NT2/D1 (cell line): Measurements from ENCODE around the gene HYOU1.

Source experiments
- YY1 ChIP-seq: IDR thresholded peaks from 2 replicates; pipeline ENCODE4 v1.6.1; 2011; ENCODE audit not compliant: insufficient read length, insufficient read depth
- ZNF274 ChIP-seq: IDR thresholded peaks from 2 replicates; pipeline ENCODE4 v1.6.1; 2011; ENCODE audit warnings: mild to moderate bottlenecking, low read depth, low read length

DNA sequence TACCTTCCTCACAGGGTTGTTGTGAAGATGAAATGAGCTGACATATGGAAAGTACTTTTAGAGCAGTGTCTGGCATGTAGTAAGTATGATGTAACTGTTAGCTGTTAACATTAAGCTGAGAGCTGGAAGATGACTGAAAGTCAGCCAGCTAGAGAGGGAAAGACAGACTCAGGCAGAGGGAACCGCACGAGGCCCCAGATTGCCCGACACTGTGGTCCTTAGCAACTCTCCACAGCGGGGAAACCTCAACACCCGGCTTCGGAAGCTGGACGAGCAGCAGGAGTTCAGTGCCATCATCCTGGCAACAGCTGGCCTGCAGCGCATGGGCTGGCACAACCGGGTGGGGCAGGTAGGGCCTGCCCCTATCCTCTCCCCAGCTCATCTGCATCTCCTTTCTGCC lies 34.2 kb upstream of the HYOU1 start:
- TF ChIP-seq ZNF274, result no peak
- TF ChIP-seq YY1, result no peak
